ENCODE results near the gene HJV. TPM values are rescaled to one million over a fixed set of nuclear protein-coding genes. Genes with fewer than 3 reads are reported as not detected.
A peak's percentile ranks its signal among the peaks of the same experiment; 100 is the strongest.

Gene HJV
- polyA plus RNA-seq, 3 donors from 2014 or later: not detected

- peak overlapping the region; percentile 97 to 100 (median 98) for H3K4me3 Mint-ChIP-seq
- DNase-seq: peak in 1 of 3 donors; percentile 8
- peaks cover 50 to 52% (median 50%) of the 10 kb centered on the region in 3 donors for H3K36me3 Mint-ChIP-seq
- peak overlapping the region; percentile 95 to 98 (median 96) for H3K27ac Mint-ChIP-seq
- H3K27me3 Mint-ChIP-seq (ENCODE audit: low read depth in 3 of 3): peaks cover 8 to 29% (median 12%) of the 10 kb centered on the region in 3 donors
- peaks cover 0 to 13% (median 3%) of the 10 kb centered on the region in 6 donors for H3K9me3 Mint-ChIP-seq
- H3K4me1 Mint-ChIP-seq: peaks cover 65% of the 10 kb centered on the region in 2 donors
Observed at GRCh38 chr1:145994391-145995120, 27.0 kb downstream of the HJV start.

DNA sequence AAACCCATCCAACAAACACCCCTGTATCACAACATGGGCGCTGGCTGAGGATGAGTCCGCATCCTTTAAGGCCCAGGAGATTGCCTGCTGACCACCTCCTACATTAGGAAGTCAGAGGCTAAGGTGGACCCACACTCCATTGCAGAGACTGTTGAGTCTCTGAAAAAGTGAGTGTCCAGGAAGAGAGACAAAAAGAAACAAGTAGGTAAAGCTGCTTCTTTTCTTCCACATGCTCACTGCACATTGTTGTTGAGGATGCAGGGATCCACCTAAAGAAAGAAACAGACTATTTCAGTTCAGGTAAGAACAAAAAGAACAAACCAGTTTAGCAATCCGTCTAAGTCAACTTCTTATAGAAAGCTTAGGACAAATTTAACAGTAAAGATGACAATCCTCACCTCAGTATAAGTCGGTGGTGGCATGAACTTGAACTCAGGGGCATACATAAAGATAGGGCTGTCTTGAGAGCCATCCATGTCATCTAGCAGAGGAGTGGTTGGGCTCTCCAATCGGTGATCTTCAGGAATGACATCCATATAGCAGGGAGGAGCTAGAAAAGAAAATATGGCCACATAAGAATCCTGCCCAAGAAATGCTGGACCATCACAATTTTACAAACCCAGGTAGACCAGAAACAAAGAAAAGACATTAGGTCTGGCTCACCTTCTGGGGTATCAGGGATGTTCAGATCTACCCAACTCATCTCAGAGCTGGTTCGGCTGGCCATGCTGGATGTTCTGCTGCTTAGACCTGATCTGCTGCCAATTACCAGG, 27.7 kb downstream of the HJV start:
- H3K4me1 Mint-ChIP-seq: peaks cover 58 to 59% of the 10 kb centered on the region in 2 donors
- peaks cover 0 to 13% (median 3%) of the 10 kb centered on the region in 6 donors for H3K9me3 Mint-ChIP-seq
- peak in 1 of 3 donors; percentile 6 for DNase-seq
- H3K27me3 Mint-ChIP-seq (ENCODE audit: low read depth in 3 of 3): peaks cover 8 to 30% (median 12%) of the 10 kb centered on the region in 3 donors
- peak overlapping the region; percentile 97 to 100 (median 98) for H3K4me3 Mint-ChIP-seq
- peak overlapping the region; percentile 95 to 98 (median 96) for H3K27ac Mint-ChIP-seq
- peaks cover 50 to 52% (median 50%) of the 10 kb centered on the region in 3 donors for H3K36me3 Mint-ChIP-seq

- Mint-ChIP-seq H3K4me1 (peaks cover 55 to 58% of the 10 kb centered on the region in 2 donors), H3K9me3 (peaks cover 0 to 13% (median 3%) of the 10 kb centered on the region in 6 donors), H3K27ac (peak overlapping the region; percentile 95 to 98 (median 96)), H3K27me3 (ENCODE audit: low read depth in 3 of 3) (peaks cover 8 to 32% (median 12%) of the 10 kb centered on the region in 3 donors), H3K4me3 (peak overlapping the region; percentile 97 to 100 (median 98)), H3K36me3 (peaks cover 50 to 52% (median 50%) of the 10 kb centered on the region in 3 donors)
- no peak for DNase-seq
Observed at GRCh38 chr1:145992958-145993617, 28.4 kb downstream of the HJV start.

- Mint-ChIP-seq H3K36me3 (peaks cover 50 to 52% (median 50%) of the 10 kb centered on the region in 3 donors), H3K4me3 (peak overlapping the region; percentile 97 to 100 (median 98)), H3K9me3 (peaks cover 0 to 13% (median 3%) of the 10 kb centered on the region in 6 donors), H3K27me3 (ENCODE audit: low read depth in 3 of 3) (peaks cover 8 to 32% (median 14%) of the 10 kb centered on the region in 3 donors), H3K27ac (peak overlapping the region; percentile 95 to 98 (median 96)), H3K4me1 (peaks cover 51 to 58% of the 10 kb centered on the region in 2 donors)
- DNase-seq: peak in 1 of 3 donors; percentile 5
Observed at GRCh38 chr1:145992502-145992936, 29.0 kb downstream of the HJV start.

DNA sequence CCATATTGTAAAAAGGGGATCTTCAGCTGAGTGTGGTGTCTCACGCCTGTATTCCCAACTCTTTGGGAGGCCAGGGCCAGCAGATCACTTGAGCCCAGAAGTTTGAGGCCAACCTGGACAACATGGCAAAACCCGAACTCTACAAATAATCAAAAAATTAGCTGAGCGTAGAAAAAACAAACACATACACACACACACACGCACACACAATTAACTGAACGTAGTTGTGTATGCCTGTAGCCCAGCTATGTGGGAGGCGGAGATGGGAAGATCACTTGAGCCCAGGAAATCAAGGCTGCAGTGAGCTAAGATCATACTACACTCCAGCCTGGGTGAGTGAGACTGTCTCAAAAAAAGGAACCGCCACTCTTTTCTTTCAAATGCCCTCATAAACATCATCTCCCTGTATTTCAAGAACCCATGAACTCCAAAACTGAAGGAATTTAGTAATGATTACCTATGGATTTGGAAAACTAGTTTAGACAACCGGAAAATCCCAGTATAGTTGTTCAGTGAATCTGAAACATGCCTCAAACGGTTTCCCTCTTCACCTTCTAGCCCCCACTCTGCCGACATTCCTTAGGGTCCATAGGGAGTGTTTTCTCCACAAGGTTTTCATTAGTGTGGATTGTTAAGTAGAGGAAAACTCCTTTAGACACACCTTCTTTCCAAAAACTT, 29.7 kb downstream of the HJV start:
- Mint-ChIP-seq H3K27me3 (ENCODE audit: low read depth in 3 of 3) (peaks cover 8 to 32% (median 10%) of the 10 kb centered on the region in 3 donors), H3K36me3 (peaks cover 50 to 52% (median 50%) of the 10 kb centered on the region in 3 donors), H3K4me3 (peak overlapping the region; percentile 97 to 100 (median 98)), H3K4me1 (peaks cover 46 to 56% of the 10 kb centered on the region in 2 donors), H3K9me3 (peaks cover 0 to 13% (median 3%) of the 10 kb centered on the region in 6 donors), H3K27ac (peak overlapping the region; percentile 95 to 98 (median 96))
- DNase-seq: peak in 1 of 3 donors; percentile 7

GRCh38 chr1:145990249-145990855, 31.2 kb downstream of the HJV start:
- peaks cover 0 to 13% (median 3%) of the 10 kb centered on the region in 6 donors for H3K9me3 Mint-ChIP-seq
- H3K4me1 Mint-ChIP-seq: peaks cover 55 to 66% of the 10 kb centered on the region in 2 donors
- H3K4me3 Mint-ChIP-seq: peak overlapping the region in 3 of 5 donors; percentile 42 to 98 (median 97)
- peak in 1 of 3 donors; percentile 6 for DNase-seq
- H3K36me3 Mint-ChIP-seq: peaks cover 38 to 39% (median 39%) of the 10 kb centered on the region in 3 donors
- peaks cover 4 to 33% (median 8%) of the 10 kb centered on the region in 3 donors for H3K27me3 Mint-ChIP-seq (ENCODE audit: low read depth in 3 of 3)
- H3K27ac Mint-ChIP-seq: peak overlapping the region in 5 of 6 donors; percentile 54 to 96 (median 89)

DNA sequence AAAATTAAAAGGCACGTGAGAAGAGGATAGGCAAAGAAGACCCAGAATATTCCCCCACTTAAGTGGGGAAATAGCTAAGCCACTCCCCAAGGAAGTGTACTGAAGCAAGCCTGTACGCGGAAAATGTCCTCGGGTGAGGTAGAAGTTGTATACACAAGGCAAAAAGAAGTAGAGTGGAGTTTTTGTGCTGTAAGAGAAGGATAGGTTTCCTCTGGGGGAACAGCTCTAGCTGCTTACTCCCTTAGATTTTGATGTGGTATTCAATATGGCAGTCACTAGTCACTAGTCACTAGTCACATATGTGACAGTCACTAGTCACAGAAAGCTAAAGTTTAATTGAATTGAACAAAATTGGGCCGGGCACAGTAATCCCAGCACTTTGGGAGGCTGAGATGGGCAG, 32.8 kb downstream of the HJV start:
- Mint-ChIP-seq H3K27ac (peak overlapping the region; percentile 5 to 84 (median 74)), H3K27me3 (ENCODE audit: low read depth in 3 of 3) (peaks cover under 1 to 21% (median 4%) of the 10 kb centered on the region in 3 donors), H3K4me3 (no peak overlapping the region), H3K9me3 (peaks cover 0 to 10% (median 0%) of the 10 kb centered on the region in 6 donors), H3K36me3 (peaks cover 22 to 23% (median 23%) of the 10 kb centered on the region in 3 donors), H3K4me1 (peaks cover 64 to 76% of the 10 kb centered on the region in 2 donors)
- DNase-seq: no peak

- Mint-ChIP-seq H3K4me3 (no peak overlapping the region), H3K27ac (peak overlapping the region in 5 of 6 donors; percentile 34 to 77 (median 71)), H3K9me3 (peaks cover 0 to 8% (median 0%) of the 10 kb centered on the region in 6 donors), H3K36me3 (peaks cover 14 to 15% (median 15%) of the 10 kb centered on the region in 3 donors), H3K27me3 (ENCODE audit: low read depth in 3 of 3) (peaks cover 0 to 18% (median 4%) of the 10 kb centered on the region in 3 donors), H3K4me1 (peaks cover 63 to 76% of the 10 kb centered on the region in 2 donors)
- no peak for DNase-seq
Observed at GRCh38 chr1:145987926-145988325, 33.6 kb downstream of the HJV start.

- Mint-ChIP-seq H3K27ac (peak overlapping the region in 1 of 6 donors; percentile 17), H3K27me3 (ENCODE audit: low read depth in 3 of 3) (peaks cover 0 to 10% (median 4%) of the 10 kb centered on the region in 3 donors), H3K36me3 (peaks cover under 1 to 1% (median under 1%) of the 10 kb centered on the region in 3 donors), H3K4me3 (no peak overlapping the region), H3K9me3 (peaks cover 0 to 3% (median 0%) of the 10 kb centered on the region in 6 donors), H3K4me1 (peaks cover 49 to 76% of the 10 kb centered on the region in 2 donors)
- no peak for DNase-seq
Observed at GRCh38 chr1:145986551-145986950, 35.0 kb downstream of the HJV start.

DNA sequence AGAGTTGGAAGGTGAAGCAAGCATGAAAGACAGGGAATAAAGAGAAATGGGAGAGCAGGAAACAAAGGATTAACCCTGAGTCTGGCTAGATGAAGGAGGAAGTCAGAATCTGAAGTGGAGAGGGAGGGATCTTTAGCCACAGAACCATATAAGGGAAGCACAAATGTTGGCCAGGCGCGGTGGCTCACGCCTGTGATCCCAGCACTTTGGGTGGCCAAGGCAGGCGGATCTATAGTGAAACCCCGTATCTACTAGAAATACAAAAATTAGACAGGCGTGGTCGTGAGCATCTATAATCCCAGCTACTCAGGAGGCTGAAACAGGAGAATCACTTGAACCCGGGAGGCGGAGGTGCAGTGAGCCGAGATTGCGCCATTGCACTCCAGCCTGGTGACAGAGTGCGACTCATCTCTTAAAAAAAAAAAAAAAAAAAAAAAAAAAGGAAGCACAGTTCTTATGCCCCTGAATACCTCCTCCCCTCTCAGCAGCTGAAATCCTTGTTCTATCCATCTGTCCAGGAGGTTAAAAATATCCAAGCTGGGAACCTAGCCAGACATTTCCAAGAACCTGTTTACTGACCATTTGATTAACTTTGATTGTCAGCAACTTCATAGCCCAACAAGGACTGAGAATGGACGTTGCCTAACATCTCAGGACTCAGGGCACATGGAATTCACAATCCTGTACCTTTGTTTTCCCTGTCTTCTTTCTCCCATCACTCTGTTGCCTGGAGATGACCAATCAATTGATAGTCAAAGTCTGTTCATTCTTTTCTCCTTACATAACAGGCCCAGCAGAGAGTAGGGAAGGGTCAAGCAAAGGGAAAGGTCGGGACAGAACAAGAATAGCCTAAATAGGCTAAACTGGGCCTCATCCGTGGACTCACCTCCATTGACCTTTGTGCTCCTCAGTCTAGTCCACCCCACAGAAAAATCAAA, 35.8 kb downstream of the HJV start:
- H3K27me3 Mint-ChIP-seq (ENCODE audit: low read depth in 3 of 3): peaks cover 0 to 7% (median 4%) of the 10 kb centered on the region in 3 donors
- H3K4me3 Mint-ChIP-seq: peak overlapping the region in 3 of 5 donors; percentile 19 to 66 (median 42)
- H3K9me3 Mint-ChIP-seq: peaks cover 0 to 3% (median 0%) of the 10 kb centered on the region in 6 donors
- H3K36me3 Mint-ChIP-seq: no peaks in the 10 kb centered on the region
- no peak for DNase-seq
- H3K4me1 Mint-ChIP-seq: peaks cover 42 to 71% of the 10 kb centered on the region in 2 donors
- H3K27ac Mint-ChIP-seq: peak overlapping the region in 5 of 6 donors; percentile 67 to 86 (median 80)

- Mint-ChIP-seq H3K4me1 (peaks cover 35 to 64% of the 10 kb centered on the region in 2 donors), H3K27ac (peak overlapping the region in 5 of 6 donors; percentile 59 to 86 (median 80)), H3K27me3 (ENCODE audit: low read depth in 3 of 3) (peaks cover 0 to 7% (median 4%) of the 10 kb centered on the region in 3 donors), H3K9me3 (no peaks in the 10 kb centered on the region), H3K36me3 (no peaks in the 10 kb centered on the region), H3K4me3 (peak overlapping the region in 1 of 5 donors; percentile 66)
- no peak for DNase-seq
Observed at GRCh38 chr1:145985129-145985501, 36.4 kb downstream of the HJV start.
